Upper lobe of right lung (tissue), 1 donor: ENCODE results near the gene TNFRSF13B. TPM values are rescaled to one million over a fixed set of nuclear protein-coding genes. Genes with fewer than 3 reads are reported as not detected.
"Not testable (repeated sequence)": the region's sequence is repeated elsewhere in the genome, so short reads cannot be mapped to it uniquely, and the experiment has no call there.

Experiments
- ATAC-seq: fragments of 200-7000 bp; cut with Tn5 transposase; one replicate; pipeline ENCODE4 v1.9.1; 2020; ENCODE audit warnings: mild to moderate bottlenecking, moderate library complexity
- DNase-seq: peaks from one replicate; pipeline ENCODE4 v3.0.0-alpha.2; 2020
- H3K27ac ChIP-seq: fragments of 200-600 bp; one replicate; pipeline ENCODE4 v1.8.0; 2022
- H3K27me3 ChIP-seq: fragments of 200-600 bp; one replicate; pipeline ENCODE4 v1.8.0; 2022; ENCODE audit warnings: mild to moderate bottlenecking
- H3K36me3 ChIP-seq: fragments of 200-600 bp; one replicate; pipeline ENCODE4 v1.8.0; 2022
- H3K4me1 ChIP-seq: fragments of 200-600 bp; one replicate; pipeline ENCODE4 v1.8.0; 2022
- H3K4me3 ChIP-seq: fragments of 200-600 bp; one replicate; pipeline ENCODE4 v1.8.0; 2022; ENCODE audit warnings: mild to moderate bottlenecking
- H3K9me3 ChIP-seq: fragments of 200-600 bp; one replicate; pipeline ENCODE4 v1.8.0; 2022
- intact Hi-C: fragments of 100-400 bp; cut with DNase I; formaldehyde crosslinking; loops from one replicate; pipeline ENCODE4 v1.11.0; 2022
- total RNA-seq: library from RNA; stranded (reverse); fragmentation: NEBNext Ultra II Directional; extraction: Animal tissue kit (Norgen Biotek cat#: 25700); gene quantifications from one replicate; pipeline ENCODE4 v1.2.1, GENCODE V29; 2021
- TF ChIP-seq, protein P1 (sequence below): fragments of 200-600 bp; IDR thresholded peaks from one replicate; pipeline ENCODE4 v1.8.0; 2022; ENCODE audit warnings: antibody characterized with exemption
- donor health status: DM: no; HTN: yes; CAD: no; lungs with severe emphysema.

Gene TNFRSF13B
- total RNA-seq, 1 donor from 2014 or later, result not detected

DNA sequence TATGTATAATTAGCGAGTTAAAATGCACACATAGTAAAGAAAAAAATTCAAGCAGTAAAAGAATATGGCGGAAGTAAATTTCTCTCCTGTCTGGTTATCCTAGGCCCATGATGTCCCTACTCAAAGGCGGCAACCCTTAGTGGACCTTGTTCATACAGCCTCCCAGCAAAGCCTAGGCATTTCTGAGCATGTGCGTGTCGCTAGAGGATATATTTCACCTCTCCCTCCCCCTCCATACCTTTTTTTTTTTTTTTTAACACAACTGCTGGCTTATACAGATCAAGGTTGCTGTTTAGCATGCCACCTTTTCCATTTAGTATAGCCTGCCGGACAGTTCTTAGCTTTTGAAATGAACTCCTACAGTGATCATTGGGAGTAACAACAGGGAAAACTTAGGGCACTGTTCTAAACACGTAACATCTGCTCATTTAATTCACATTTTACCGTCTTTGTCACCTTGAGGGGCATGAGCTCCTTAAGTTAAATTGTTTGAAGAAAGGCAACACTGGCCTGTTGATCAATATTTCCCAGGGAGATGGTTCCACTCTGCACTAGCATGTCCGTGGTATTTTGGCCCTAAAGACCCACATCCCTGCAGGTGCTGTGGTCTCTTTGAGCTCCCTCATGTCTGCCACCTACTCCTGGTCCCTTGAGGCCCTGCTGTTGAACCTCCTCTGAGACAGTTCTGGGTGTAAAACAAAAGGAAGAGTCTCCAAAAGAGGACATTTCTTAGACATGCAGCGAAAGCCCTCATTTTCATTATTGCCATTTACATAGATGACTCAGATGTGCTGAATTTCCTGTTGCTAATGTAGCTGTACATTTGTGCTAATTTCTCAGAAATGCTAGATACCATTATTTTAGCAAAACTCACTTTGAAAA, 4.1 kb upstream of the TNFRSF13B start:
- Histone ChIP-seq H3K36me3 (no peaks in the 10 kb centered on the region), H3K27ac (no peak overlapping the region), H3K4me1 (no peaks in the 10 kb centered on the region), H3K9me3 (no peaks in the 10 kb centered on the region), H3K27me3 (no peaks in the 10 kb centered on the region), H3K4me3 (no peak overlapping the region)
- DNase-seq, result no peak
- intact Hi-C loops, result no loop called here
- TF ChIP-seq, protein P1, sequence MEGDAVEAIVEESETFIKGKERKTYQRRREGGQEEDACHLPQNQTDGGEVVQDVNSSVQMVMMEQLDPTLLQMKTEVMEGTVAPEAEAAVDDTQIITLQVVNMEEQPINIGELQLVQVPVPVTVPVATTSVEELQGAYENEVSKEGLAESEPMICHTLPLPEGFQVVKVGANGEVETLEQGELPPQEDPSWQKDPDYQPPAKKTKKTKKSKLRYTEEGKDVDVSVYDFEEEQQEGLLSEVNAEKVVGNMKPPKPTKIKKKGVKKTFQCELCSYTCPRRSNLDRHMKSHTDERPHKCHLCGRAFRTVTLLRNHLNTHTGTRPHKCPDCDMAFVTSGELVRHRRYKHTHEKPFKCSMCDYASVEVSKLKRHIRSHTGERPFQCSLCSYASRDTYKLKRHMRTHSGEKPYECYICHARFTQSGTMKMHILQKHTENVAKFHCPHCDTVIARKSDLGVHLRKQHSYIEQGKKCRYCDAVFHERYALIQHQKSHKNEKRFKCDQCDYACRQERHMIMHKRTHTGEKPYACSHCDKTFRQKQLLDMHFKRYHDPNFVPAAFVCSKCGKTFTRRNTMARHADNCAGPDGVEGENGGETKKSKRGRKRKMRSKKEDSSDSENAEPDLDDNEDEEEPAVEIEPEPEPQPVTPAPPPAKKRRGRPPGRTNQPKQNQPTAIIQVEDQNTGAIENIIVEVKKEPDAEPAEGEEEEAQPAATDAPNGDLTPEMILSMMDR, result no peak
- no peak for ATAC-seq

DNA sequence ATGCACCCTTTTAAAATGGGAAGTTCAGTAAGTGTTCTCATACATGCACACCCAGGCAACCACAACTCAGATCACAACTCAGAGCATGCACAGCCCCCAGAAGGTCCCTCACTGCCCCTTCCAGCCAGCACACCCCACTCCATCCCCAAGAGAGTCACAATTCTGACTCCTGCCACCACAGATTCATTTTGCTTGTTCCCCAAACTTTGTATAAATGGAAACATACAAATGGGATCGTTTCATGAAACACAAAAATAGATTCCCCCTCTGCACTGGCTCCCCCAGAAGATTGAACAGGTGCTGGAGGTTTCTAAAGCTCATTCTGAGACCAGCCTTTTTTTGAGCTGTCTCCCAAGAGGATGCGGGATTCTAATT, 3.3 kb upstream of the TNFRSF13B start:
- no peaks in the 10 kb centered on the region for H3K36me3 ChIP-seq
- H3K4me3 ChIP-seq, result no peak overlapping the region
- no peaks in the 10 kb centered on the region for H3K4me1 ChIP-seq
- no peaks in the 10 kb centered on the region for H3K27me3 ChIP-seq
- DNase-seq, result no peak
- intact Hi-C loops, result no loop called here
- no peak for ATAC-seq
- TF ChIP-seq, protein P1, result no peak
- H3K27ac ChIP-seq, result no peak overlapping the region
- no peaks in the 10 kb centered on the region for H3K9me3 ChIP-seq

- no peaks in the 10 kb centered on the region for H3K4me1 ChIP-seq
- H3K9me3 ChIP-seq, result no peaks in the 10 kb centered on the region
- TF ChIP-seq, protein P1, result no peak
- H3K27me3 ChIP-seq, result no peaks in the 10 kb centered on the region
- intact Hi-C loops, result no loop called here
- no peaks in the 10 kb centered on the region for H3K36me3 ChIP-seq
- no peak for ATAC-seq
- no peak overlapping the region for H3K27ac ChIP-seq
- no peak for DNase-seq
- no peak overlapping the region for H3K4me3 ChIP-seq
Observed at GRCh38 chr17:16974569-16975276, 2.8 kb upstream of the TNFRSF13B start.

DNA sequence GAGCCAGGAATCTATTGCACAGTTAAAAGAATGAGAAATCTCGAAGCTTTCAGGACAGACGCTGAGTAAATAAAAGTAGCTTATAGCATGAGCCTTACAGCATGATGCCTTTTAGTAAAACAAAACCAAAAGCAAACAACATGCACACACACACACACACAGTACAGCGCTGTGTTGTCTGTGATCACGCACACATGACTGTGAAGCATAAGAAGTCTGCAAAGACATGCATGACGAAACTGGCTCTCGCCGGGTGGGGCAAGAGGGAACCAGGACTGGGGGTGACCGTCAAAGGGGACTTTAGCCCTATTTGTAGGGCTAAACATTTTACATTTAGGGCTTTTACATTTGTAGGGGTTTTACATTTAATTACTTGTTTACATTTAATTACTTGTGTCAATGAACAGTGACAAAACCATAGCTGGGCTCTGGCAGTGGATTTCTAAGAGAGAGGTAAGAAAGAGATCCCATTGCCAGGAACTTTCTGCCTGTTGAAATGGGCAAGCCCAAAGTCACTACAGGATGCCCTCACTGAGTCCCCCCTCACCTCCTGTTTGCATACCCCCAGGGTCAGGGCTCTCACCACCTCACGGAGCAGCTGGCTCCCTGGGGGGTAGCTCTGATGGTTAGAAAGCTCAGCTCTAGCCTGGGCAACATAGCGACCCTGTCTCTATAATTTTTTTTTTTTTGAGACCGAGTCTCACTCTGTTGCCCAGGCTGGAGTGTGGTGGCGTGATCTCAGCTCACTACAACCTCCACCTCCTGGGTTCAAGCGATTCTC, 2.0 kb upstream of the TNFRSF13B start:
- TF ChIP-seq, protein P1, result no peak
- no peaks in the 10 kb centered on the region for H3K36me3 ChIP-seq
- no peaks in the 10 kb centered on the region for H3K27me3 ChIP-seq
- no peak for DNase-seq
- H3K4me1 ChIP-seq, result no peaks in the 10 kb centered on the region
- ATAC-seq, result no peak
- no peak overlapping the region for H3K27ac ChIP-seq
- H3K4me3 ChIP-seq, result no peak overlapping the region
- intact Hi-C loops, result no loop called here
- H3K9me3 ChIP-seq, result no peaks in the 10 kb centered on the region

- H3K4me1 ChIP-seq, ATAC-seq, intact Hi-C loops, H3K9me3 ChIP-seq, DNase-seq, H3K36me3 ChIP-seq, H3K27me3 ChIP-seq, H3K4me3 ChIP-seq, H3K27ac ChIP-seq: not testable (repeated sequence)
Observed at GRCh38 chr17:16973043-16973442, 1.1 kb upstream of the TNFRSF13B start.
